RWPE1 (cell line): ENCODE data around the gene BTRC.
"Not testable (repeated sequence)": the region's sequence is repeated elsewhere in the genome, so short reads cannot be mapped to it uniquely, and the experiment has no call there.

Experiments used
- CTCF ChIA-PET: fragments of 350-600 bp; sonication (Branson Sonifier 250); formaldehyde crosslinking; extraction: SDS; loops from one replicate; lab custom pipeline; 2021; lab: Yijun Ruan, JAX
- POLR2A ChIA-PET: fragments of 400-600 bp; formaldehyde crosslinking; extraction: SDS; loops from one replicate; lab custom pipeline; 2020; ENCODE audit warnings: antibody characterized with exemption; ENCODE audit not compliant: low non-redundant PET; lab: Yijun Ruan, JAX
- DNase-seq: peaks from one replicate; pipeline ENCODE4 v3.0.0; 2012; ENCODE audit warnings: low spot score
- H3K27ac ChIP-seq: fragments of 450-650 bp; 2 replicates; pipeline ENCODE4 v1.5.1; 2017
- CTCF ChIP-seq: fragments of 450-650 bp; conservative IDR thresholded peaks from 2 replicates; pipeline ENCODE4 v1.5.1; 2017; ENCODE audit warnings: low read depth, mild to moderate bottlenecking

BTRC gene

GRCh38 chr10:101587725-101588653 lies 234.0 kb downstream of the BTRC start, which contains the start of the genes DPCD and POLL:
Gene DPCD, plus strand, starts transcription at chr10:101588321. Its CDS starts 16 bp downstream, at chr10:101588337.
Gene POLL, minus strand, starts transcription at chr10:101588257. Its CDS starts 897 bp downstream, at chr10:101587360.
- ChIA-PET CTCF (interaction anchor here (0.6 to 2.3 kb wide), 5 partner anchors 15 to 427 kb away, joined by 3 to 7 read pairs (median 3); no protein-coding TSS in a partner anchor), POLR2A (interaction anchor here (0.6 to 0.8 kb wide), 2 partner anchors 10 to 233 kb away, joined by 3 read pairs; no protein-coding TSS in a partner anchor)
- TF ChIP-seq CTCF: no peak
- DNase-seq: peak; percentile 98
- H3K27ac ChIP-seq: peak within 1 kb of the TSS; percentile 62

GRCh38 chr10:101588879-101589278 lies 234.9 kb downstream of the BTRC start:
- H3K27ac ChIP-seq: 0 out of 2 replicates have a peak overlapping the region, but pooled peaks have one; percentile 15
- TF ChIP-seq CTCF: no peak
- POLR2A ChIA-PET: interaction anchor here (0.6 to 0.8 kb wide), 2 partner anchors 11 to 234 kb away, joined by 3 read pairs; no protein-coding TSS in a partner anchor
- CTCF ChIA-PET: interaction anchor here (0.6 to 2.3 kb wide), 4 partner anchors 14 to 482 kb away, joined by 3 to 7 read pairs (median 4); no protein-coding TSS in a partner anchor
- DNase-seq: peak; percentile 79

DNA sequence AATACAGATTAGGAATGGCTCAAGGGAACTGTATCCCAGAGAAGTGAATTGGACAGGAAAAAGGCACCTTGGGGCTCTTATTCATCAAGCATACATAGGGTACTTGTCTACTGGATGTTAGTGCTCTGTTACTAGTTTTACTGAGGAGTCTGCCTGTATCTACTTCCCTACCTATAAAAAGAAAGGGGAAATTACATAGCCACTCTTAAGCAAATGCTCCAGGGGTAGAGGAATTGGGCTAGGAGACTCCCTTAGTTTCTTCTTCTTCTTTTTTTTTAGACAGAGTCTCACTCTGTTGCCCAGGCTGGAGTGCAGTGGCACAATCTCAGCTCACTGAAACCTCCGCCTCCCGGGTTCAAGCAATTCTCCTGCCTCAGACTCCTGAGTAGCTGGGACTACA lies 239.4 kb downstream of the BTRC start:
- H3K27ac ChIP-seq, DNase-seq, POLR2A ChIA-PET, CTCF ChIA-PET: not testable (repeated sequence)

DNA sequence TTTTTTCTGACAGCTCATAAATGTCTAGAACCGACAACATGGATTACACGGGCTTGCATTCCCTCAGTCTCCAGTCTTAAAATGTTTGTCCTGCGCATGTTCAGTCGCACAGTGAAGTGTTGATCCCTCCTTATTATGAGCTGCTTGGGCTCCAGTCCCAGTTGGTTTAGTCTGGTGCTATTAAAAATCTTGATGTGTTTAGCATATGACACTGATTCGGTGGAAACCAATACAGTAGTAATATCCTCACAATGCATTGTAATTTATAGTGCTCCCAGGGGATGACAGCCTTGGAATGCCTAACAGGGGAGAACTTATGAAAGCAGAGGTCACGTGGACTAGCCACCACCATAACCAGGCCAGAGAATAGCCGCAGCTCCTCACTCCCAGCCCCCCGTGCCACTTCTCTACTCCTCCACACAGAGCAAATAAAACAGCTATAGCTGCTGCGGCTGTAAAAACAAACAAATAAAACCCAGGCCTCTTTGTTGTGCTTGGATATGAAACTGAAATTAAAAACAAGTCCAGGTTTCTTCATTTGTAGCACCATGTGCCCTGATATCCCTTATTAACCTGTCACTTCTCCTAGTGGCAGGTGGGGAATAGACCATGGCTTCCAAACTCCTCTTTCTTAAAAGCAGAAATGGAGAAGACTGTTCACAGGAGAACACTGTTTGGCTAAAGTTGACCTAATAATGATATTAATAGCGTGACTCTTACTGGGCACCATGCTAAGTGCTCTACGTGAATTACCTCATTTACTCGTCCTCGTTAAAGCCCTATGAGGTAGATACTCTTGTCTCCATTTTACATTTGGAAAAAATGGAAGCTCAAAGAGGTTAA lies 241.8 kb downstream of the BTRC start:
- H3K27ac ChIP-seq: no peak overlapping the region
- ChIA-PET CTCF (no interaction called here), POLR2A (no interaction called here)
- no peak for TF ChIP-seq CTCF
- no peak for DNase-seq

- no peak for DNase-seq
- TF ChIP-seq CTCF: no peak
- POLR2A ChIA-PET: no interaction called here
- CTCF ChIA-PET: interaction anchor here (0.6 kb wide), 1 partner anchor 51 kb away, joined by 3 read pairs; no protein-coding TSS in a partner anchor
- H3K27ac ChIP-seq: no peak overlapping the region
These were observed 243.3 kb downstream of the BTRC start for GRCh38 chr10:101597091-101597900.

- TF ChIP-seq CTCF: no peak
- CTCF ChIA-PET: interaction anchor here (0.5 to 1.0 kb wide), 2 partner anchors 21 to 415 kb away, joined by 3 to 4 read pairs; no protein-coding TSS in a partner anchor
- POLR2A ChIA-PET: no interaction called here
- no peak overlapping the region for H3K27ac ChIP-seq
- DNase-seq: no peak
These were observed 247.6 kb downstream of the BTRC start for GRCh38 chr10:101601541-101601940.
